Neural progenitor cell (in vitro differentiated cells): ENCODE measurements around the gene APLP1.
"Not testable (repeated sequence)": the region's sequence is repeated elsewhere in the genome, so short reads cannot be mapped to it uniquely, and the experiment has no call there.

Source experiments
- CTCF ChIP-seq: fragments of 200-600 bp; sonication (generic); IDR thresholded peaks from 2 replicates; pipeline ENCODE4 v1.5.1; 2017; ENCODE audit warnings: antibody characterized with exemption, mild to moderate bottlenecking
- EZH2phosphoT487 ChIP-seq: fragments of 200-600 bp; sonication (generic); IDR thresholded peaks from 2 replicates; pipeline ENCODE4 v1.6.1; 2017; ENCODE audit warnings: antibody characterized with exemption

- not testable (repeated sequence) for TF ChIP-seq EZH2phosphoT487, CTCF
Measured at GRCh38 chr19:35910355-35910754, 42.0 kb downstream of the APLP1 start.
